Cerebellar nuclear complex (tissue), 1 donor: ENCODE data around the gene CARD10.

Source experiments
- DNase-seq, 2 experiments: peaks; one replicate each; lab custom pipeline; 2025; lab: John Stamatoyannopoulos, UW

The CARD10 gene

GRCh38 chr22:37462436-37462835 is 56.8 kb downstream of the CARD10 start:
- no peak for DNase-seq

- DNase-seq, result no peak
These were observed 57.3 kb downstream of the CARD10 start for GRCh38 chr22:37461961-37462360.

- DNase-seq, result no peak
These were observed 58.5 kb downstream of the CARD10 start for GRCh38 chr22:37460684-37461083.

- no peak for DNase-seq
These were observed 60.0 kb downstream of the CARD10 start for GRCh38 chr22:37459206-37459605.

- no peak for DNase-seq
These were observed 61.9 kb downstream of the CARD10 start for GRCh38 chr22:37457093-37457893.

- DNase-seq, result no peak
These were observed 62.9 kb downstream of the CARD10 start for GRCh38 chr22:37456346-37456745.

GRCh38 chr22:37455896-37456295 is 63.3 kb downstream of the CARD10 start:
- no peak for DNase-seq

- no peak for DNase-seq
These were observed 64.1 kb downstream of the CARD10 start for GRCh38 chr22:37454857-37455686.

GRCh38 chr22:37453696-37454095 is 65.5 kb downstream of the CARD10 start:
- no peak for DNase-seq

- no peak for DNase-seq
These were observed 68.0 kb downstream of the CARD10 start for GRCh38 chr22:37451218-37451617.

GRCh38 chr22:37449331-37450001 is 69.7 kb downstream of the CARD10 start:
- DNase-seq, result no peak

GRCh38 chr22:37448516-37449127 is 70.6 kb downstream of the CARD10 start:
- no peak for DNase-seq

GRCh38 chr22:37445501-37445900 is 73.7 kb downstream of the CARD10 start:
- DNase-seq, result no peak

- no peak for DNase-seq
These were observed 75.2 kb downstream of the CARD10 start for GRCh38 chr22:37443977-37444376.

GRCh38 chr22:37443086-37443485 is 76.1 kb downstream of the CARD10 start:
- DNase-seq, result no peak

- no peak for DNase-seq
These were observed 76.7 kb downstream of the CARD10 start for GRCh38 chr22:37442537-37442936.

- no peak for DNase-seq
These were observed 77.1 kb downstream of the CARD10 start for GRCh38 chr22:37442135-37442534.

- DNase-seq, result no peak
These were observed 78.3 kb downstream of the CARD10 start for GRCh38 chr22:37440875-37441274.
